Effector memory CD8-positive, alpha-beta T cell (primary cell): ENCODE measurements around the gene PSRC1.
A peak's percentile ranks its signal among the peaks of the same experiment; 100 is the strongest.

ENCODE experiments used
- ATAC-seq: fragments of 150-1000 bp; cut with Tn5 transposase; replicated peaks from 2 replicates; pipeline ENCODE4 v1.10.0; 2021; ENCODE audit warnings: mild to moderate bottlenecking, moderate library complexity
- DNase-seq, 3 experiments: peaks; one replicate each; pipeline ENCODE4 v3.0.0; 2021
- H3K27ac Mint-ChIP-seq, 2 donors: one replicate each; pipeline ENCODE4 v1.8.0; 2022; ENCODE audit warnings: mild to moderate bottlenecking in 2 of 2, mixed read lengths in 2 of 2, moderate library complexity in 2 of 2
- H3K27me3 Mint-ChIP-seq, 2 donors: one replicate each; pipeline ENCODE4 v1.8.0; 2022; ENCODE audit warnings: mixed read lengths in 2 of 2
- H3K36me3 Mint-ChIP-seq: one replicate; pipeline ENCODE4 v1.8.0; 2022; ENCODE audit warnings: mild to moderate bottlenecking, moderate library complexity, mixed read lengths; ENCODE audit not compliant: insufficient read depth
- H3K4me1 Mint-ChIP-seq, 2 donors: one replicate each; pipeline ENCODE4 v1.8.0; 2022; ENCODE audit warnings: low read depth in 2 of 2, mixed read lengths in 2 of 2
- H3K4me3 Mint-ChIP-seq, 2 donors: one replicate each; pipeline ENCODE4 v1.8.0; 2022; ENCODE audit warnings: mild to moderate bottlenecking in 2 of 2, mixed read lengths in 2 of 2, moderate library complexity in 2 of 2
- H3K9me3 Mint-ChIP-seq, 2 donors: one replicate each; pipeline ENCODE4 v1.8.0; 2022; ENCODE audit warnings: mixed read lengths in 2 of 2

Gene PSRC1

DNA sequence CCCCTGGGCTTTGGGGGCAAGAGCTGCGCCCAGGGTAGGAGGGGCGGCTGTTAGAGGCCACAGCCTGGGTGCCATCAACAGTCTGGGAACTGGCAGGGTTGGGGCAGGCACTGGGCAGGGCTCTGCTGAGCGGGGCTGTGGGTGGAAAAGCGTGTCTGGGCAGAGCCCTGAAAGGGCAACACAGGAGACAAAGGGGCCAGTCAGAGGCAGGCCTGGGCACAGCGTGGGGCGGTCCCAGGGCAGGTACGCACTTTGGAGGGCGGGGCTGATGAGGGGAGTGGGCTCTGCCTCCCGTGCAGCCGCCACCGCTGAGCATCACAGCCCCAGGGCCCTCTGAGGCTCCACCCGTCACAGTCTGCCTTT is 19.7 kb downstream of the PSRC1 start:
- no peak overlapping the region for H3K27ac Mint-ChIP-seq
- H3K4me3 Mint-ChIP-seq, result no peak overlapping the region
- DNase-seq (no peak), ATAC-seq (peak; percentile 11)
- H3K4me1 Mint-ChIP-seq, result peaks cover 0 to 6% of the 10 kb centered on the region in 2 donors
- no peaks in the 10 kb centered on the region for H3K9me3 Mint-ChIP-seq
- peaks cover 4% of the 10 kb centered on the region for H3K36me3 Mint-ChIP-seq
- no peaks in the 10 kb centered on the region for H3K27me3 Mint-ChIP-seq

DNA sequence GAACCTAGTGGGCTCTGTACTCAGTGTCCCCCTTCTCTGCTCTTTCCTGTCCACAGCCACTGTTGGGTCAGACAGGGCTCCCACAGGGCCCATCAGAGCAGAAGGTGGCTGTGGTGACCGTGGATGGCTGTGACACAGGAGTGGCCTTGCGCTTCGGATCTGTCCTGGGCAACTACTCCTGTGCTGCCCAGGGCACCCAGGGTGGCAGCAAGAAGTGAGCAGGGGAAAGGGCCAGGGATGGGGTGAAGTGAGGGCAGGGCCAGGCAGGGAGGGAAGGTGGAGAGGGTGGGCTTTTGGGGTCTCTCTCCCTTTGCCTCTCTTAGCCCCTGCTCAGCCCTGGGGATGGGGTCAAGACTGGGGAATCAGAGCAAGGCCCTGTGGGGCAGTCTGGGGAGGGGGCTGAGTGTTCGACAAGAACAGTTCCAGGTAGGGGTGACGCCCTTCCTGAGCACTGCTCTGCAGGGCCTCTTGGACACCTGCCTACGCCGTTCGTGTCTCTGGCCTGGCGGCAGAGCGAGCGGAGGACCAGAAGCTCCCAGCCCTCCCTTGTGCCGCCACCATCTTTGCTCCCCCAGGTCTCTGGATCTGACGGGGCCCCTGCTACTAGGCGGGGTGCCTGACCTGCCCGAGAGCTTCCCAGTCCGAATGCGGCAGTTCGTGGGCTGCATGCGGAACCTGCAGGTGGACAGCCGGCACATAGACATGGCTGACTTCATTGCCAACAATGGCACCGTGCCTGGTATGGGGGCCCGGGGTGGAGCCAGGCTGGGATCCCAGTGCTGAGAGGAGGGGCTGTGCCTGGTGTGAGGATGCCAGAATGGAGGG is 20.5 kb downstream of the PSRC1 start:
- Mint-ChIP-seq H3K4me3 (no peak overlapping the region), H3K27ac (no peak overlapping the region), H3K4me1 (peaks cover 5 to 6% of the 10 kb centered on the region in 2 donors), H3K27me3 (no peaks in the 10 kb centered on the region), H3K9me3 (no peaks in the 10 kb centered on the region), H3K36me3 (peaks cover 7% of the 10 kb centered on the region)
- DNase-seq, result no peak
- no peak for ATAC-seq

DNA sequence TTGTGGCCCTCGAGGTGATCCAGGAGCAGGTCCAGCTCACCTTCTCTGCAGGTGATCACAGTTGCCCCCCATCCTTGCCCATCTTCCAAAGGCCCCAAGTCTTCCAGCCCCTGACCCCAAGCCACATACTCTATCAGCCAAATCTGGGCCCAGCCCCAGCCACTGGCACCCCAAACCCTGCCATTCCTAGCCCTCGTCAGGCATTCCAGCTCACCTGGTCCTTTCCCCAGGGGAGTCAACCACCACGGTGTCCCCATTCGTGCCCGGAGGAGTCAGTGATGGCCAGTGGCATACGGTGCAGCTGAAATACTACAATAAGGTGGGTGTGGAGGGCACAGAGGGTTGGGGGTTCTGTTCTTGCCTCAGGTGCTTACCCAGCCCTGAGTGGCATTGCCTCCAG is 21.4 kb downstream of the PSRC1 start:
- H3K4me1 Mint-ChIP-seq, result peaks cover 6 to 11% of the 10 kb centered on the region in 2 donors
- H3K27ac Mint-ChIP-seq, result no peak overlapping the region
- ATAC-seq (no peak), DNase-seq (no peak)
- H3K36me3 Mint-ChIP-seq, result peaks cover 7% of the 10 kb centered on the region
- H3K27me3 Mint-ChIP-seq, result no peaks in the 10 kb centered on the region
- H3K4me3 Mint-ChIP-seq, result no peak overlapping the region
- no peaks in the 10 kb centered on the region for H3K9me3 Mint-ChIP-seq

DNA sequence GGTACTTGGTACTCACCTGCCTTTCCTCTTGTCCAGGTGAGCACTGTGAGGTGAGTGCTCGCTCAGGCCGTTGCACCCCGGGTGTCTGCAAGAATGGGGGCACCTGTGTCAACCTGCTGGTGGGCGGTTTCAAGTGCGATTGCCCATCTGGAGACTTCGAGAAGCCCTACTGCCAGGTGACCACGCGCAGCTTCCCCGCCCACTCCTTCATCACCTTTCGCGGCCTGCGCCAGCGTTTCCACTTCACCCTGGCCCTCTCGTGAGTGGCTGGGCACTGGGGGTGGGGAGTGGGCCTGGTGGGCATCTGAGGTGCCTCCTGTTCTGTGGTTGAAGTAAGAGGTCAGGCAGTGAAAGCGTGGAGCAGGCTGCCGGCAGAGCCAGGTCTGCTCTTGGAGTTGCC is 21.9 kb downstream of the PSRC1 start:
- no peaks in the 10 kb centered on the region for H3K27me3 Mint-ChIP-seq
- DNase-seq, result no peak
- peaks cover 7% of the 10 kb centered on the region for H3K36me3 Mint-ChIP-seq
- no peak overlapping the region for H3K27ac Mint-ChIP-seq
- no peaks in the 10 kb centered on the region for H3K9me3 Mint-ChIP-seq
- no peak for ATAC-seq
- H3K4me3 Mint-ChIP-seq, result no peak overlapping the region
- peaks cover 6 to 14% of the 10 kb centered on the region in 2 donors for H3K4me1 Mint-ChIP-seq

DNA sequence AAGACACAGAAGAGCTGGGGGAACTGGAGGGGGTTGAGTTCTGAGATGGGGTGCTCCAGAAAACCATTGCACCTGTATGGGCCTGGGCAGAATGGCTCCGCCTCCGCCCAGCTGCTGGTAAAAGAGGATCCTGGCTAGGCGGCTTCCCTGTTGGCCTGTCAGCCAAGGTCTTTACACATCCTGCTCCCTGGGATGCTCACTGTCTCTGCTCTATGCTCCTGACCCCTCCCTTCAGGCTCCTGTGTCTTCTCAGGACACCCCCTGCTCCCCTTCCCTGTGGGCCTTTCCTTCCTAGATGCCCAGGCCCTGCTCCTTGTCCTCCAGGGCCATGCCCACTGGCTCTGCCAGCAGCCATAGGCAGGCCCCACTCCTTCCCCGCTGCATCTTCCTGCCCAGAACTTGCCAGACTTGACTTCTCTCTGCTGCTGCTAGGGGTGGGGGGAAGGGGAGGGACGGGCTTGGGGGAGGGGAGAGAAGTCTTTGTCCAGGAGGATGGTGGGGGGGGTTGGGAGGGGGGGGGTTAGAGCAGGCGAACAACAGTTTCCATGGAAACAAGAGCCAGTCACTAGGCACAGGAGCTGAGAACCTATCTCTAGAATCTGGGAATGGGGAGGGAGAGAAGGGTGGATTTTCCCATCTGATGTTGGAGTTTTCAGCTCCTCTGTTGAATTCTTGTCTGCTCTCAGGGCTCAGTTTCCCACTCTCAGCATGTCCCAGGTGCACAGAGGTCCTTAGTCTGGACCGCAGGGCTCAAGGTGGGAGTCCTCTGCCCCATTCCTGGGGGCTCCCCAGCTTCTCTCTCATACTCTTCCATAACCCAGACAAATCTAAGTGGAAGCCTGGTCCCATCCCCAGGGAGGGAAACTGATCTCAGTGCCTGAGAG is 23.0 kb downstream of the PSRC1 start:
- Mint-ChIP-seq H3K27ac (peak overlapping the region in 1 of 2 donors; percentile 75), H3K27me3 (no peaks in the 10 kb centered on the region), H3K9me3 (no peaks in the 10 kb centered on the region), H3K4me1 (peaks cover 12 to 19% of the 10 kb centered on the region in 2 donors), H3K4me3 (no peak overlapping the region), H3K36me3 (peaks cover 7% of the 10 kb centered on the region)
- ATAC-seq, result no peak
- DNase-seq, result no peak

DNA sequence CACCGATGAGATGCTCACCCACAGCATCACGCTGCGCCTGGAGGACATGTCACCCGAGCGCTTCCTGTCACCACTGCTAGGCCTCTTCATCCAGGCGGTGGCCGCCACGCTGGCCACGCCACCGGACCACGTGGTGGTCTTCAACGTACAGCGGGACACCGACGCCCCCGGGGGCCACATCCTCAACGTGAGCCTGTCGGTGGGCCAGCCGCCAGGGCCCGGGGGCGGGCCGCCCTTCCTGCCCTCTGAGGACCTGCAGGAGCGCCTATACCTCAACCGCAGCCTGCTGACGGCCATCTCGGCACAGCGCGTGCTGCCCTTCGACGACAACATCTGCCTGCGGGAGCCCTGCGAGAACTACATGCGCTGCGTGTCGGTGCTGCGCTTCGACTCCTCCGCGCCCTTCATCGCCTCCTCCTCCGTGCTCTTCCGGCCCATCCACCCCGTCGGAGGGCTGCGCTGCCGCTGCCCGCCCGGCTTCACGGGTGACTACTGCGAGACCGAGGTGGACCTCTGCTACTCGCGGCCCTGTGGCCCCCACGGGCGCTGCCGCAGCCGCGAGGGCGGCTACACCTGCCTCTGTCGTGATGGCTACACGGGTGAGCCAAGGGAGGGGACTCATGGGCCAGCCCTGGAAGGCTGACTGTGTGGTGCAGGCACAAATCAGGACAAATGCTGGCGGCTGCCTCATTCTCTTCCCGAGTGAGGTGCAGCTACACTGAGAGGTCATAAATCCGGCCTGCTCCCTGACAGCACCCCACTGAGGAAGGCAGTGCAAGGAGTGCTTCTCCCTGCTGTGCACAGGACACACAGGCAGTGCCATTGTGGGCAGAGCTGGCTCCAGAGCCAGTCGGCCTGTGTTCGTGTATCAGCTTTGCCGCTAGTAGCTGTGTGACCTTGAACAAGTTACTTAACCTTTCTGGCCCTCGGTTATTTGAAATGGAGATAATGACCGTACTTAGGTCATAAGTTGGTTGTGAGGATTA is 24.2 kb downstream of the PSRC1 start:
- no peak overlapping the region for H3K4me3 Mint-ChIP-seq
- no peaks in the 10 kb centered on the region for H3K9me3 Mint-ChIP-seq
- H3K27me3 Mint-ChIP-seq, result no peaks in the 10 kb centered on the region
- ATAC-seq, result no peak
- H3K4me1 Mint-ChIP-seq, result peaks cover 16 to 19% of the 10 kb centered on the region in 2 donors
- peaks cover 6% of the 10 kb centered on the region for H3K36me3 Mint-ChIP-seq
- DNase-seq, result no peak
- peak overlapping the region in 1 of 2 donors; percentile 75 for H3K27ac Mint-ChIP-seq

DNA sequence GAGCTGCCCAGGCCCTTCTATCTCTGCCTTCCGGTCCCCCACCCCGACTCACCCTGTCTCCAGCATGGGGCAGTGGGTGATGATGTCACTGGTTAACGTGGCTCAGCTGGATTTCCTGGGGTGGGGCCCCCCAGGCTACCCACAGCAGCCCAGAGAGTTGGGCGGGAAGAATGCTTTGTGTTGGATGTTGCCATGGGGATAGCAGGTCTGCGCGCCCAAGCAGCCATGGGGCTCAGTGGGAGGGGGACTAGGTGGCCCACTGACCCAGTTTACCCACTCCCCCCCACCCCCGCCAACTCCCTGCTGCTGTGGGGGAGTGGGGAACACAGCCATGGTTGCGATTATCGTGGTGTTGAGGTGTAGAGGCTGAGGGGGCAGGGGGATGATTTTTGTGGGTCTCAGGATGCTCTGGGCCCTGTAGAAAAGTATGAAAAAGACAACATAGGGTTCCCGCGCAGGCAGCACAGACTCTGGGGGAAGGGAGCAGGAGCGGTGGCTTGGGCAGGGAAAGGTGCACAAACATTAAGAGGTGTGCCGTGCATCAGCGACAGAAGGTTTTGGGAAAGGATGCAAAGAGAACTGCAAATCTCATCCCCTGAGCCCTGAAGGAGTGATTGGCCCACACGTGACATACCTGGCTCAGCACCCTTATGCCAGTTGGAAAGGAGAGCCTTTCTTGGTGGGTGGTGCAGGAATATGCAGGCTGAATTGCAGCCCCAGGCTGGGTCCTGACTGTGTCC is 25.1 kb downstream of the PSRC1 start:
- ATAC-seq (no peak), DNase-seq (no peak)
- no peaks in the 10 kb centered on the region for H3K9me3 Mint-ChIP-seq
- peak overlapping the region; percentile 81 to 85 for H3K27ac Mint-ChIP-seq
- H3K27me3 Mint-ChIP-seq, result no peaks in the 10 kb centered on the region
- H3K4me3 Mint-ChIP-seq, result no peak overlapping the region
- peaks cover 3% of the 10 kb centered on the region for H3K36me3 Mint-ChIP-seq
- H3K4me1 Mint-ChIP-seq, result peaks cover 17 to 19% of the 10 kb centered on the region in 2 donors

DNA sequence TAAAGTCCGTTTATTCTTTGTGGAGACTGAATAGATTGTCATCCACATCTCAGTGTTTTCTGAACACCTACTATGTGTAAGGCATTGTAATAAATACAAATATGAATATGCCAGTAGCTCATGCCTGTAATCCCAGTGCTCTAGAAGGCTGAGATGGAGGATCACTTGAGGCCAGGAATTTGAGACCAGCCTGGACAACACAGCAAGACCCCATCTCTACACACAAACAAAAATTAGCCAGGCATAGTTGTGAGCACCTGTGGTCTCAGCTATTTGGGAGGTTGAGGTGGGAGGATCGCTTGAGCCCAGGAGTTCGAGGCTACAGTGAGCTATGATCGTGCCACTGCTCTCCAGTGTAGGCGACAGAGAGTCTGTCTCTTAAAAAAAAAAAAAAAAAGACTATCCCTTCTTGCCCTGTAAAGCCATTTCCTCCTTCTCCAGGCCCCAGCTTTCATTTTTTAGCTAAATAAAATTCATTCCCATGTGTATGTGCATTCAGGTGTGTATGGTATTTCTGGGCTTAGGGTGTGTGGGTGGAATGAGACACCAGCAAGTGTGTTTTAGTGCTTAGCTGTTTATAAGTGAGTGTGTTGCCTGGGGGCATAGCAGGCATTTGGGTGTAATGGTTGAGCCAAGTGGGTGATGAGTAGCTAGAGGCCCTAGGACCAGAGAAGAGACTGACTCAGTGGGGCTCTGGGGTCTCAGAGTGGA is 25.8 kb downstream of the PSRC1 start:
- no peak overlapping the region for H3K4me3 Mint-ChIP-seq
- H3K36me3 Mint-ChIP-seq, result peaks cover 3% of the 10 kb centered on the region
- no peaks in the 10 kb centered on the region for H3K9me3 Mint-ChIP-seq
- ATAC-seq (no peak), DNase-seq (no peak)
- peaks cover 19 to 24% of the 10 kb centered on the region in 2 donors for H3K4me1 Mint-ChIP-seq
- no peaks in the 10 kb centered on the region for H3K27me3 Mint-ChIP-seq
- H3K27ac Mint-ChIP-seq, result peak overlapping the region; percentile 81 to 85

DNA sequence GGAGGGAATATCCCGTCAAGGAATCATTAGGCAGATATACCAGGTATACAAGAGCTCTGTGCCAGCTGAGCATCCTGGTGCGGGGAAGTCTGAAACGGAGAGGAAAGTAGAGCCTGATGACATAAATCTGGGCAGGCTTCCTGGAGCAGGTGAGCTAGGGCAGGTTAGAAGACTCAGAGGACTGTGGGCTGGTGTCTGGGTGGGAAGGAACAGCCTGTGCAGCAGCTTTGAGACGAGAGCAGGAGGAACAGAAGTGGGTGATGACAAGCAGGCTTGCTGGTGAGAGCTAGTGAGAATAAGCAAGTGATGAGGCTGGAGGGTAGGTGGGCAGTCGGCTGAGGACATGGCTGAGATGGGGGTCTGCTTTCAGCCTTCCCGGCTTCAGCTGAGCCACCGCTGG is 26.9 kb downstream of the PSRC1 start:
- Mint-ChIP-seq H3K27ac (no peak overlapping the region), H3K27me3 (no peaks in the 10 kb centered on the region)

DNA sequence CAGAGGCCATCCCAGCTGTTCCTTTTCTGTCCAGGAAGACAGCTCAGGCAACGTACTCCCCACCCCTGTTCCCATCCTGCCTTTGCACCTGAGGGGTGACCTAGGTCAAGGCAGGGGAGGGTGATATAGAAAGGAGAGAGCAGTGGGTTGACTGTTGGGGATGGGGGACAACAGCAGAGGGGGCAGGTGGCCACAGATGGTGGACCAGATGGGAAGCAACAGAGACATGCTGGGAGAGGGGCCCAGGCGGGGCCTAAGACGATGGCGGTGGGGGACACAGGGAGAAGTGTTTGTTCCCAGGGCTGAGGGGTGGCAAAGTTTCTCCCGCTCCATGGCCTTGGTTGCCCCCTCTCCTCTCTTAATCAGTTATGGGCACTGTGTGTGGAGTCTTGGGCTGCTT is 27.3 kb downstream of the PSRC1 start:
- H3K4me1 Mint-ChIP-seq, result peaks cover 23 to 32% of the 10 kb centered on the region in 2 donors
- H3K27ac Mint-ChIP-seq, result no peak overlapping the region
- no peak overlapping the region for H3K4me3 Mint-ChIP-seq
- H3K36me3 Mint-ChIP-seq, result peaks cover 3% of the 10 kb centered on the region
- H3K9me3 Mint-ChIP-seq, result no peaks in the 10 kb centered on the region
- DNase-seq (no peak), ATAC-seq (no peak)
- H3K27me3 Mint-ChIP-seq, result no peaks in the 10 kb centered on the region

More for the DNA sequence above, 26.9 kb downstream of the PSRC1 start:
- ATAC-seq (no peak), DNase-seq (no peak)
- H3K4me3 Mint-ChIP-seq, result no peak overlapping the region
- H3K36me3 Mint-ChIP-seq, result peaks cover 3% of the 10 kb centered on the region
- H3K4me1 Mint-ChIP-seq, result peaks cover 19 to 29% of the 10 kb centered on the region in 2 donors
- no peaks in the 10 kb centered on the region for H3K9me3 Mint-ChIP-seq

DNA sequence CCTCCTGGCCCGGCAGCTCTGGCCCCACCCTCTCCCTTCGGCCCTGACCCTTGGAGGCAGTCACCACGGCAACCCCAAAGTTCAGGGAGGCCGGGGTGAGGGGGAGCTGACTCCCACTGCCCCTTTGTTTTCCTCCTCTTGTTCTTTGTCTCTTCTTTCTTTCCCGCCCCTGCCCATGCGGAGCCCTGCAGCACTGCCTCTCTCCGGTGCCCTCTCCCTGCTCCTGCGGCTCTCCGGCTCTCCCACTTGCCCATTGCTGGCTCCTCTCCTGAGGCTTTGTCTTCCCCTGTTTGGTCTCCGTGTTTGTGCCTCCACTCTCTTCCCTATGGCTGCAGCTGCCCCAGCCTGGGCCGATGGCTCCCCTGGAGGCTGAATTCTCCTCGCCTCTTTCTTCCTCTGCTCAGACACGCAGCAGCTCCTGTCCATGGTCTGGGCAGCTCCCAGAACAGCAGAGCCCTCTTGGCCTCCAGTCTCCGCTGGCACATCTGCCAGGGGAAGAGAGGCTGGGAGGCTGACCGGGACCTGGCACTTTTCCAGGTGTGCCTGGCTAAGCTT is 27.8 kb downstream of the PSRC1 start:
- peaks cover 23 to 33% of the 10 kb centered on the region in 2 donors for H3K4me1 Mint-ChIP-seq
- ATAC-seq (no peak), DNase-seq (no peak)
- no peak overlapping the region for H3K4me3 Mint-ChIP-seq
- H3K27ac Mint-ChIP-seq, result peak overlapping the region in 1 of 2 donors; percentile 39
- H3K9me3 Mint-ChIP-seq, result no peaks in the 10 kb centered on the region
- H3K27me3 Mint-ChIP-seq, result no peaks in the 10 kb centered on the region
- H3K36me3 Mint-ChIP-seq, result peaks cover 3% of the 10 kb centered on the region

DNA sequence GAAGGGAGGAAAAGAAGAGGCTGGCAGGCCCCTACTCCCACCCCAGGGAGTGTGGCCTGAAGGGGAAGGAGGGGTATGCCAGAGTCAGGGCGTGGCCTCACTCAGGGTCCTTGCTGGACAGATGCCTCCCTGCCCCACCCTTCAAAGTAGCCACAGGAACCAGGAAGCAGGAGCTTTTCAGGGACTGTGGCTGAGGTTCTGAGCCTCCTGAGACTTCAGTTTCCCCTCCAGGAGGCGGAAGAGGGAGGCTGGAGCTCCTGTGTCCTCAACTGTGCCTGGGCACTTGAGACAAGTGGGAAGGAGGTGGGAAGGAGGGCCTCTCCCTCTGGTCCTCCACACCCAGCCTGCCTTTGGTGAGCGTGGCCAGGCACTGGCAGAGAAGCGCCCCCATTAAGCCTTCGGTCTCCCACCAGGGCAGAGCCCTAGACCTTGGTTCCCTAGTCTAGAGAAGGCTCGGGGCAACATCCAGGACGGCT is 28.3 kb downstream of the PSRC1 start:
- ATAC-seq, result no peak
- H3K27ac Mint-ChIP-seq, result peak overlapping the region in 1 of 2 donors; percentile 39

More for the DNA sequence above, 28.3 kb downstream of the PSRC1 start:
- H3K4me1 Mint-ChIP-seq, result peaks cover 23 to 33% of the 10 kb centered on the region in 2 donors
- no peak for DNase-seq
- no peaks in the 10 kb centered on the region for H3K9me3 Mint-ChIP-seq
- H3K4me3 Mint-ChIP-seq, result no peak overlapping the region
- peaks cover 3% of the 10 kb centered on the region for H3K36me3 Mint-ChIP-seq
- H3K27me3 Mint-ChIP-seq, result no peaks in the 10 kb centered on the region
